SK-N-SH (cell line): ENCODE measurements around the gene TLE6. TPM values are rescaled to one million over a fixed set of nuclear protein-coding genes. Genes with fewer than 3 reads are reported as not detected.

ENCODE experiments used
- CTCF ChIA-PET: fragments of 300-600, 350-600 bp; formaldehyde crosslinking; extraction: SDS; loops from one replicate; lab custom pipeline; 2021; lab: Yijun Ruan, JAX
- POLR2A ChIA-PET: fragments of 350-600 bp; sonication (Branson Sonifier 250); formaldehyde crosslinking; extraction: SDS; loops from one replicate; lab custom pipeline; 2020; ENCODE audit warnings: antibody characterized with exemption, inconsistent platforms; lab: Yijun Ruan, JAX
- DNase-seq: peaks from one replicate; pipeline ENCODE4 v3.0.0; 2012
- H2AFZ ChIP-seq: fragments of 200-600 bp; sonication (generic); 2 replicates; pipeline ENCODE4 v1.8.1; 2016; ENCODE audit warnings: antibody characterized with exemption, mild to moderate bottlenecking, low read depth
- H3F3A ChIP-seq: fragments of 200-600 bp; sonication (generic); replicated peaks from 2 replicates; pipeline ENCODE3; 2016; ENCODE audit warnings: antibody characterized with exemption, mild to moderate bottlenecking; ENCODE audit not compliant: insufficient read depth
- H3K27ac ChIP-seq, 2 experiments: fragments of 200-500 bp in 1 of 2; fragments of 200-600 bp in 1 of 2; sonication (Bioruptor generic) in 1 of 2; sonication (generic), shearing (Covaris generic) in 1 of 2; 2 replicates each; pipeline versions ENCODE4 v1.5.1 to v1.6.1; 2014 to 2016; ENCODE audit warnings: low read depth in 2 of 2, inconsistent platforms in 1 of 2, low read length in 1 of 2, mild to moderate bottlenecking in 1 of 2, mixed read lengths in 1 of 2
- H3K27me3 ChIP-seq: fragments of 200-600 bp; sonication (generic), shearing (Covaris generic); 2 replicates; pipeline ENCODE4 v1.6.1; 2016; ENCODE audit warnings: mixed run types; ENCODE audit not compliant: insufficient read depth
- H3K36me3 ChIP-seq, 2 experiments: fragments of 200-500 bp in 1 of 2; fragments of 200-600 bp in 1 of 2; sonication (Bioruptor generic) in 1 of 2; sonication (generic) in 1 of 2; replicated peaks in 1 of 2; 2 replicates each; pipeline versions ENCODE3 to v1.5.1; 2014 to 2016; ENCODE audit warnings: low read length in 1 of 2, mild to moderate bottlenecking in 1 of 2; ENCODE audit not compliant: insufficient read depth in 2 of 2, control insufficient read depth in 1 of 2
- H3K4me1 ChIP-seq, 2 experiments: fragments of 200-500 bp in 1 of 2; fragments of 200-600 bp in 1 of 2; sonication (Bioruptor generic) in 1 of 2; sonication (generic), shearing (Covaris generic) in 1 of 2; 2 replicates each; pipeline versions ENCODE4 v1.5.1 to v1.6.1; 2014 to 2016; ENCODE audit warnings: low read depth in 1 of 2, low read length in 1 of 2, mixed run types in 1 of 2; ENCODE audit not compliant: insufficient read depth in 2 of 2, control insufficient read depth in 1 of 2
- H3K4me2 ChIP-seq: fragments of 200-600 bp; sonication (generic), shearing (Covaris generic); 2 replicates; pipeline ENCODE4 v1.6.1; 2017; ENCODE audit warnings: mixed run types
- H3K4me3 ChIP-seq, 2 experiments: fragments of 200-500 bp in 1 of 2; fragments of 200-600 bp in 1 of 2; sonication (Bioruptor generic) in 1 of 2; sonication (generic), shearing (Covaris generic) in 1 of 2; 2 replicates each; pipeline versions ENCODE4 v1.5.1 to v1.8.1; 2014 to 2016; ENCODE audit warnings: low read depth in 2 of 2, inconsistent platforms in 1 of 2, low read length in 1 of 2, mild to moderate bottlenecking in 1 of 2, mixed read lengths in 1 of 2, moderate library complexity in 1 of 2
- H3K79me2 ChIP-seq: fragments of 200-600 bp; sonication (generic); 2 replicates; pipeline ENCODE4 v1.8.1; 2017; ENCODE audit warnings: mild to moderate bottlenecking; ENCODE audit not compliant: insufficient read depth
- H3K9ac ChIP-seq: fragments of 200-600 bp; sonication (generic); 2 replicates; pipeline ENCODE4 v1.6.1; 2017; ENCODE audit warnings: mixed run types
- H3K9me2 ChIP-seq: fragments of 200-600 bp; sonication (generic); 2 replicates; pipeline ENCODE4 v1.6.1; 2017; ENCODE audit warnings: mixed run types
- H3K9me3 ChIP-seq: fragments of 200-600 bp; sonication (generic); 2 replicates; pipeline ENCODE4 v1.6.1; 2017; ENCODE audit warnings: mixed run types, mild to moderate bottlenecking, moderate library complexity
- H4K20me1 ChIP-seq: fragments of 200-600 bp; sonication (generic); 2 replicates; pipeline ENCODE4 v1.6.1; 2017; ENCODE audit warnings: mild to moderate bottlenecking, mixed run types; ENCODE audit not compliant: insufficient read depth
- ELF1 ChIP-seq: IDR thresholded peaks from 2 replicates; pipeline ENCODE4 v1.4.0; 2012
- EZH2phosphoT487 ChIP-seq: fragments of 200-600 bp; sonication (generic); IDR thresholded peaks from 2 replicates; pipeline ENCODE4 v1.6.1; 2017; ENCODE audit warnings: low read depth, mixed run types, mild to moderate bottlenecking, antibody characterized with exemption, moderate library complexity, borderline replicate concordance
- FOSL2 ChIP-seq: IDR thresholded peaks from 2 replicates; pipeline ENCODE4 v1.4.0; 2012; ENCODE audit warnings: low read depth, mild to moderate bottlenecking, moderate library complexity, borderline replicate concordance
- FOXM1 ChIP-seq: IDR thresholded peaks from 2 replicates; pipeline ENCODE4 v1.4.0; 2012; ENCODE audit warnings: low read depth, mild to moderate bottlenecking
- GABPA ChIP-seq: IDR thresholded peaks from 2 replicates; pipeline ENCODE4 v1.4.0; 2012; ENCODE audit warnings: low read depth, mild to moderate bottlenecking
- GATA2 ChIP-seq: sonication (generic); formaldehyde crosslinking; IDR thresholded peaks from 2 replicates; pipeline ENCODE4 v1.5.0; 2020; ENCODE audit warnings: mild to moderate bottlenecking, missing genetic modification reagents
- MAX ChIP-seq: IDR thresholded peaks from 2 replicates; pipeline ENCODE4 v1.4.0; 2012; ENCODE audit warnings: low read depth
- MXI1 ChIP-seq: IDR thresholded peaks from 2 replicates; pipeline ENCODE4 v1.6.1; 2012; ENCODE audit warnings: mild to moderate bottlenecking, low read depth, low read length, improper control_type of control experiment
- NFIC ChIP-seq: IDR thresholded peaks from 2 replicates; pipeline ENCODE4 v1.4.0; 2012; ENCODE audit warnings: borderline replicate concordance
- NRF1 ChIP-seq: IDR thresholded peaks from 2 replicates; pipeline ENCODE4 v1.6.1; 2012; ENCODE audit warnings: low read depth, mild to moderate bottlenecking, low read length
- POLR2AphosphoS5 ChIP-seq: IDR thresholded peaks from 2 replicates; pipeline ENCODE4 v1.6.1; 2012; ENCODE audit warnings: low read depth, low read length
- RAD21 ChIP-seq: IDR thresholded peaks from 2 replicates; pipeline ENCODE4 v1.6.1; 2012; ENCODE audit warnings: mild to moderate bottlenecking, low read length
- REST ChIP-seq: IDR thresholded peaks from 2 replicates; pipeline ENCODE4 v1.6.1; 2012; ENCODE audit warnings: mild to moderate bottlenecking, low read depth, low read length, moderate library complexity
- RXRA ChIP-seq: IDR thresholded peaks from 2 replicates; pipeline ENCODE4 v1.4.0; 2012; ENCODE audit warnings: low read depth, mild to moderate bottlenecking, borderline replicate concordance
- SMC3 ChIP-seq: IDR thresholded peaks from 2 replicates; pipeline ENCODE4 v1.6.1; 2012; ENCODE audit warnings: low read depth, low read length, improper control_type of control experiment
- USF2 ChIP-seq: fragments of 150-350 bp; IDR thresholded peaks from 2 replicates; pipeline ENCODE4 v1.6.1; 2017; ENCODE audit warnings: antibody characterized with exemption, low read length, low read depth, borderline replicate concordance
- WGBS: methylation state at CpG from one replicate; pipeline ENCODE4 v1.1.6; 2017; ENCODE audit warnings: low lambda C conversion rate; 5-methylcytosine and 5-hydroxymethylcytosine counted together
- polyA plus RNA-seq, 3 experiments: library from polyadenylated mRNA; depleted of rRNA; stranded (reverse); fragments of >200 nt; gene quantifications; 2 replicates each; pipeline ENCODE4 v1.2.3, GENCODE V29; 2012
- TF ChIP-seq, protein P1 (sequence below): IDR thresholded peaks from 2 replicates; pipeline ENCODE4 v1.4.0; 2012; ENCODE audit warnings: low read depth, borderline replicate concordance
- TF ChIP-seq, protein P2 (sequence below): fragments of 200-600 bp; sonication (generic); IDR thresholded peaks from 2 replicates; pipeline ENCODE4 v1.6.1; 2017; ENCODE audit warnings: antibody characterized with exemption, mild to moderate bottlenecking, moderate library complexity

Gene TLE6
- polyA plus RNA-seq, 1 of the 3 experiments (the other 2 are of a cell fraction) = 3.3 TPM

DNA sequence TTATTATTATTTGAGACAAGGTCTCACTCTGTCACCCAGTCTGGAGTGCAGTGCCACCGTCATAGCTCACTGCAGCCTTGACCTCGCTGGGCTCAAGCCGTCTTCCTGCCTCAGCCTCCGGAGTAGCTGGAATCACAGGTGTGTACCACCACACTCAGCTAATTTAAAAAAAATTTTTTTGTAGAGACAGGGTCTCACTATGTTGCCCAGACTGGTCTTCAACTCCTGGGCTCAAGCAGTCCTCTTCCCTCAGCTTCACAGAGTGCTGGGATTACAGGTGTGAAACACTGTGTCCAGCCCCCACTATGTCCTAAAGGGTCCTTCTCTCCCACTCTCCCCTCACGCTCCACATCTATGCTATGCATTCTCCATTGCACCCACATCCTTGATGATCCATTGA is 60.9 kb downstream of the TLE6 start:
- no peaks in the 10 kb centered on the region for H3K79me2 ChIP-seq
- no peak overlapping the region for H3K4me3 ChIP-seq
- peaks cover 6% of the 10 kb centered on the region; the same call in 1 of the 2 replicates for H3K27me3 ChIP-seq
- CTCF ChIA-PET = interaction anchor here (0.8 to 3.1 kb wide), 5 partner anchors 37 to 87 kb away, joined by 3 to 19 read pairs (median 6); no protein-coding TSS in a partner anchor
- H3K9ac ChIP-seq = no peak overlapping the region
- no peak for DNase-seq
- TF ChIP-seq POLR2AphosphoS5 (no peak), EZH2phosphoT487 (no peak), MXI1 (no peak), MAX (no peak), NFIC (no peak), ELF1 (no peak), USF2 (no peak), FOXM1 (no peak), SMC3 (no peak), GATA2 (CRISPR knock-in tag) (no peak), GABPA (no peak), NRF1 (no peak), RAD21 (no peak), FOSL2 (no peak), RXRA (no peak), REST (no peak)
- TF ChIP-seq, protein P1, sequence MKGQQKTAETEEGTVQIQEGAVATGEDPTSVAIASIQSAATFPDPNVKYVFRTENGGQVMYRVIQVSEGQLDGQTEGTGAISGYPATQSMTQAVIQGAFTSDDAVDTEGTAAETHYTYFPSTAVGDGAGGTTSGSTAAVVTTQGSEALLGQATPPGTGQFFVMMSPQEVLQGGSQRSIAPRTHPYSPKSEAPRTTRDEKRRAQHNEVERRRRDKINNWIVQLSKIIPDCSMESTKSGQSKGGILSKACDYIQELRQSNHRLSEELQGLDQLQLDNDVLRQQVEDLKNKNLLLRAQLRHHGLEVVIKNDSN = no peak
- TF ChIP-seq, protein P2, sequence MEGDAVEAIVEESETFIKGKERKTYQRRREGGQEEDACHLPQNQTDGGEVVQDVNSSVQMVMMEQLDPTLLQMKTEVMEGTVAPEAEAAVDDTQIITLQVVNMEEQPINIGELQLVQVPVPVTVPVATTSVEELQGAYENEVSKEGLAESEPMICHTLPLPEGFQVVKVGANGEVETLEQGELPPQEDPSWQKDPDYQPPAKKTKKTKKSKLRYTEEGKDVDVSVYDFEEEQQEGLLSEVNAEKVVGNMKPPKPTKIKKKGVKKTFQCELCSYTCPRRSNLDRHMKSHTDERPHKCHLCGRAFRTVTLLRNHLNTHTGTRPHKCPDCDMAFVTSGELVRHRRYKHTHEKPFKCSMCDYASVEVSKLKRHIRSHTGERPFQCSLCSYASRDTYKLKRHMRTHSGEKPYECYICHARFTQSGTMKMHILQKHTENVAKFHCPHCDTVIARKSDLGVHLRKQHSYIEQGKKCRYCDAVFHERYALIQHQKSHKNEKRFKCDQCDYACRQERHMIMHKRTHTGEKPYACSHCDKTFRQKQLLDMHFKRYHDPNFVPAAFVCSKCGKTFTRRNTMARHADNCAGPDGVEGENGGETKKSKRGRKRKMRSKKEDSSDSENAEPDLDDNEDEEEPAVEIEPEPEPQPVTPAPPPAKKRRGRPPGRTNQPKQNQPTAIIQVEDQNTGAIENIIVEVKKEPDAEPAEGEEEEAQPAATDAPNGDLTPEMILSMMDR = no peak
- TF ChIP-seq, all 33 proteins: peak for 0
- Histone ChIP-seq H3K9me2 (no peaks in the 10 kb centered on the region), H3K36me3 (no peaks in the 10 kb centered on the region), H3K4me1 (peaks cover 0 to 14% of the 10 kb centered on the region in 2 experiments; a peak in 1 of 4 replicates), H4K20me1 (no peaks in the 10 kb centered on the region), H3K4me2 (no peak overlapping the region), H3K9me3 (no peaks in the 10 kb centered on the region), H2AFZ (no peak overlapping the region), H3F3A (peaks cover 9% of the 10 kb centered on the region), H3K27ac (no peak overlapping the region)
- POLR2A ChIA-PET = no interaction called here
- 58% methylated on average over 5 of the region's 5 CpGs for WGBS
